Small intestine (tissue), 7 donors: ENCODE measurements around the gene EGFLAM. TPM values are rescaled to one million over a fixed set of nuclear protein-coding genes. Genes with fewer than 3 reads are reported as not detected.

Experiments
- DNase-seq, 2 donors: peaks; one replicate each; pipeline versions ENCODE4 v3.0.0 to v3.0.0-alpha.2; 2013
- FAIRE-seq: peaks from 2 replicates; lab custom pipeline; 2012; peaks lifted over from hg19 to GRCh38; lab: Jason Lieb, UNC
- H3K27ac ChIP-seq, 3 donors: one replicate each; pipeline ENCODE4 v1.5.1; 2013; ENCODE audit warnings: low read length in 2 of 3, mild to moderate bottlenecking in 2 of 3, control low read depth in 1 of 3, inconsistent platforms in 1 of 3, low read depth in 1 of 3, moderate library complexity in 1 of 3
- H3K27me3 ChIP-seq, 3 donors: one replicate each; pipeline ENCODE4 v1.6.1; 2013; ENCODE audit warnings: low read length in 3 of 3, inconsistent platforms in 1 of 3; ENCODE audit not compliant: control insufficient read depth in 3 of 3, insufficient read depth in 3 of 3
- H3K36me3 ChIP-seq, 3 donors: one replicate each; pipeline ENCODE4 v1.6.1; 2013; ENCODE audit warnings: low read length in 3 of 3, inconsistent platforms in 1 of 3, low read depth in 1 of 3, mild to moderate bottlenecking in 1 of 3, moderate library complexity in 1 of 3; ENCODE audit not compliant: control insufficient read depth in 3 of 3, insufficient read depth in 2 of 3
- H3K4me1 ChIP-seq, 3 donors: one replicate each; pipeline ENCODE4 v1.6.1; 2013; ENCODE audit warnings: low read length in 2 of 3, inconsistent platforms in 1 of 3, low read depth in 1 of 3, mild to moderate bottlenecking in 1 of 3, moderate library complexity in 1 of 3; ENCODE audit not compliant: control insufficient read depth in 3 of 3, insufficient read depth in 2 of 3
- H3K4me3 ChIP-seq, 3 donors: one replicate each; pipeline ENCODE4 v1.5.1; 2013; ENCODE audit warnings: low read length in 3 of 3, control low read depth in 1 of 3, inconsistent platforms in 1 of 3, low read depth in 1 of 3, mild to moderate bottlenecking in 1 of 3, moderate library complexity in 1 of 3
- H3K9me3 ChIP-seq, 2 donors: one replicate each; pipeline ENCODE4 v1.6.1; 2013; ENCODE audit warnings: low read depth in 1 of 2, low read length in 1 of 2; ENCODE audit not compliant: control insufficient read depth in 2 of 2, insufficient read depth in 1 of 2
- WGBS, 3 donors: extraction: QIAGEN DNeasy Blood & Tissue Kit; methylation state at CpG; one replicate each; pipeline ENCODE4 v1.1.7; 2013; 5-methylcytosine and 5-hydroxymethylcytosine counted together
- polyA plus RNA-seq, 4 donors: library from polyadenylated mRNA; stranded (reverse) in 3 of 4; unstranded in 1 of 4; fragments of 200-250 nt in 3 of 4; fragments of 120-200 nt in 1 of 4; gene quantifications; one replicate each; pipeline versions ENCODE4 v1.2.1 to v1.2.3, GENCODE V29; 2013
- donor health status: healthy with polysubstance abuse.
- donor health status: control.
- donor health status: control.
- donor health status: Bipolar disorder and iron deficiency.
- donor health status: healthy.

EGFLAM gene
- polyA plus RNA-seq, 4 donors: 0.54 to 1.9 (median 1.7) TPM; not detected in 1

DNA sequence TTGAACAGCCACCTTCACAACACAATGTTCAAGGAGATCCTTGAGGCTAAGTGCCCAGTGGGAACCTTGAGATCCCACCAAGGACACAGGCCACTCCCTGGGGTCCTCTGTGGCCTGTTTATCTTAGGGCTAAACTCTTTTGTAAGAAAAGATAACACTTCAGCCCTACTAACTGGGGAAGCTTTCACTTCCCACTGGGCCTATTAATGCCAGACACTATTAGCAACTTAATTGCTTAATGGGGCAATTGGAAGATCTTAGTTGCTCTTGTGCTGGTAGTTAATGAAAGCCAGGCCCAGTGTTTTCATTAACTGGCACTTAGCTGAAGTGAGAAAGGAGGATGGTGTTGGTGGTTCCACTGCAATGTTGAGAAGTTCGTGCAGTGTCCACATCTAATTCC is 117.1 kb downstream of the EGFLAM start:
- DNase-seq: no peak
- Histone ChIP-seq H3K27ac (no peak overlapping the region), H3K4me3 (no peak overlapping the region), H3K36me3 (no peaks in the 10 kb centered on the region), H3K9me3 (no peaks in the 10 kb centered on the region), H3K27me3 (peaks cover 0 to 9% (median 0%) of the 10 kb centered on the region in 3 donors), H3K4me1 (no peaks in the 10 kb centered on the region)
- FAIRE-seq: no peak
- 43 to 72% (median 62%) methylated on average over 1 of the region's 1 CpG for WGBS, 3 donors

DNA sequence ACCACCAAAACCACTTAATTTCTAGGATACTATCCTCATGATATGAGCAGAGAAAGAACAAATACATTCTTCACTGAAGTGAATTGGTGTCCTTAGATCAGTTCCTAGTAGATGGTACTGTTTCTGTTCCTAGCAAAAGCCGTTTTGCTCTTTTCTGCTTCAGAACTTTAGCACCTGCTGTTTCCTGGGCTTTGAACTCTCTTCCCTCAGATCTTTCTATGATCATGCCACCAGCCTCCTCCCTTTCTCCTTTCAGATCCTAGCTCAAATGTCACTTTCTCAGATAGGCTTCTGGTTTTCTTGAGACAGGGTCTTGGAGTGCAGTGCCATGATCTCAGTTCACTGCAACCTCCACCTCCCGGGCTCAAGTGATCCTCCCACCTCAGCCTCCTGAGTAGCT is 118.0 kb downstream of the EGFLAM start:
- 46 to 68% (median 56%) methylated on average over 2 of the region's 2 CpGs for WGBS, 3 donors
- Histone ChIP-seq H3K27me3 (peaks cover 0 to 9% (median 0%) of the 10 kb centered on the region in 3 donors), H3K36me3 (no peaks in the 10 kb centered on the region), H3K27ac (no peak overlapping the region), H3K4me1 (no peaks in the 10 kb centered on the region), H3K9me3 (no peaks in the 10 kb centered on the region), H3K4me3 (no peak overlapping the region)
- FAIRE-seq: no peak
- no peak for DNase-seq

DNA sequence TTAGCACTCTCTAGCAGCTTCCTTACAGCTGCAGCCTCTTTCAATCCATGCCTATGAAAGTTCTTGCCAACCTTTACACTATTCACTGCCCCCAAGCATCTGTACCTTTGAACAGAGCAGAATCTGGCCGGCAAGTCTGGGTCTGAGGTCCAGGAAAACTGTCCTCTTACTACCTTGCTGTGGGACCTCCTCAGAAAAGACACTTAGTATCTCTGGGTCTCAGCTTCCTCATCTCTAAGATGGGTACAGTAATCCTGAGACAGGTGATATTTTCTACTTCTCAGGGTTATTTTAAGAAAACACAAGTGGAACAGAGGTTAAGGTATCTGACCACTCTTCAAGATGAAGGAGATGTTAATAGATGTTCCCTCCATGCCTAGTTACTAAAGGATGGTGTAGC is 120.2 kb downstream of the EGFLAM start:
- Histone ChIP-seq H3K36me3 (no peaks in the 10 kb centered on the region), H3K9me3 (no peaks in the 10 kb centered on the region), H3K27me3 (peaks cover 0 to 9% (median 0%) of the 10 kb centered on the region in 3 donors), H3K4me3 (no peak overlapping the region), H3K4me1 (no peaks in the 10 kb centered on the region), H3K27ac (no peak overlapping the region)
- WGBS, 3 donors: 26 to 76% (median 29%) methylated on average over 1 of the region's 1 CpG
- FAIRE-seq (no peak), DNase-seq (no peak)

DNA sequence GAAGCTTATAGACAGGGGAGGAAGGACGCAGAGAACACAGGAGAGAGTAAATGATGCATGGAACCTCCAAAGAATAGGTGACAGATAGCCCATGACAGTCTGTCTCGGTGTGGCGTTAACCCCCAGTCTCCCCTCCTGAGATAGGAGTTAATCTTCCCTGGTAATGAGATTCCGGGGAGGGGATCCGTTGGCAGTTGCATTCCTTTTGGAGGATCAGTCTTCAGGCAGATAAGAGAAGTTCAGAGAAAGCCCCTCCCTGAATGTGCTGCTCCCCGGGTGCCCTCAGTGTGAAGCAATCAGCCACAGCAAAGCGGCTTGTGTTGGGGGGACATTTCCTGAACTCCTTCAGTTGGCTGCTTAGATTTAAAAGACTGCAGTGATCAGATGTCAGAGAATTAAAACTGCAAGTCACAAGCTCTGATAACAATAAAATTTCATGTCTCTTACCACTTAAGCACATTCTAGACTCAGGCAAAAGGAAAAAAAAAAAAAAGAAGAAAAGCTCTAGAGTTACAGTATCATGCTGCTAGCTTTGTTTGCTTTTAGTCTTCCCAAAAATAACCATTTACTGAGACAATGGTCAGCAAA is 121.1 kb downstream of the EGFLAM start:
- H3K4me3 ChIP-seq: no peak overlapping the region
- FAIRE-seq: no peak
- H3K9me3 ChIP-seq: no peaks in the 10 kb centered on the region
- H3K27me3 ChIP-seq: peaks cover 0 to 9% (median 0%) of the 10 kb centered on the region in 3 donors
- no peak for DNase-seq
- H3K36me3 ChIP-seq: no peaks in the 10 kb centered on the region
- H3K27ac ChIP-seq: no peak overlapping the region
- WGBS, 3 donors: 10 to 29% (median 18%) methylated on average over 7 of the region's 7 CpGs
- no peaks in the 10 kb centered on the region for H3K4me1 ChIP-seq

DNA sequence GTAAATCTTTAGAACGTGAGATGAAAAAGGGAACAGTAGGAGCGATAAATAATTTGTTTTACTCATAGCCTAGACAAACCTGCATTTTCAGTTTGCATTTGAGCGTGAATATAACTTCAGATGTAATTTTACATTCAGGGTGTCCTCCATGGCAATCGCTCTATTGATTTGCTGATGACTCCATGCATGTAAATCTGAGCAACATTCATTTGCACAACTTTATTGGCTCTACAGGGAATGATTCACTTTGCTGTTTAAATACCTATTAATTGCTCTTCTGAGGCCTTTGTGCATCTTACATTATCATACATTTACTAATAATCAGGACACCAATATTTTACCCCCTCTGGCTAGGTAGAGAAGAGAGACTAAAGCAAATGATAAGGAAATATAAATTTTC is 122.2 kb downstream of the EGFLAM start:
- H3K27me3 ChIP-seq: peaks cover 0 to 9% (median 0%) of the 10 kb centered on the region in 3 donors
- 74 to 83% (median 78%) methylated on average over 4 of the region's 4 CpGs for WGBS, 3 donors
- H3K9me3 ChIP-seq: no peaks in the 10 kb centered on the region
- FAIRE-seq (no peak), DNase-seq (no peak)
- no peaks in the 10 kb centered on the region for H3K36me3 ChIP-seq
- H3K4me1 ChIP-seq: no peaks in the 10 kb centered on the region
- H3K27ac ChIP-seq: no peak overlapping the region
- H3K4me3 ChIP-seq: no peak overlapping the region

DNA sequence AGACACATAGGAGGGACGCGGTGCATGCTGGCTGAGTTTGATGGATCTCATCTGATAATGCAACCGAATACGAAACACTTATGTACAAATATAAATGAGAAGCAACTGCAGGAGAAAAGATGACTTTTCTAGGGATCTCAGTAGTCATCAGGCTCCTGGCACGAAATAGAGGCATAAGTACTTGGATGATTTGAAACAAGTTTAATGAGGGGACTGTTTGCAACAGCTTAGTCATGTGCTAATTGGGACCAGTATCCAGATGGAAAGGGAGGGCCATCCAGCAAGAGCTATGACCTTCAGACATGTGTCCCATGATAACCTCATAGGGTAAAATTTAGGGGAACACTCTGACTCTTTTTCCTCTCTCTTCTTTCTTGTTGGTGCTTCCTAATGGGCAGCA is 123.0 kb downstream of the EGFLAM start:
- Histone ChIP-seq H3K9me3 (no peaks in the 10 kb centered on the region), H3K4me3 (no peak overlapping the region), H3K27ac (no peak overlapping the region), H3K4me1 (no peaks in the 10 kb centered on the region), H3K27me3 (peaks cover 0 to 9% (median 0%) of the 10 kb centered on the region in 3 donors), H3K36me3 (no peaks in the 10 kb centered on the region)
- FAIRE-seq: no peak
- 70 to 82% (median 76%) methylated on average over 5 of the region's 5 CpGs for WGBS, 3 donors
- no peak for DNase-seq

DNA sequence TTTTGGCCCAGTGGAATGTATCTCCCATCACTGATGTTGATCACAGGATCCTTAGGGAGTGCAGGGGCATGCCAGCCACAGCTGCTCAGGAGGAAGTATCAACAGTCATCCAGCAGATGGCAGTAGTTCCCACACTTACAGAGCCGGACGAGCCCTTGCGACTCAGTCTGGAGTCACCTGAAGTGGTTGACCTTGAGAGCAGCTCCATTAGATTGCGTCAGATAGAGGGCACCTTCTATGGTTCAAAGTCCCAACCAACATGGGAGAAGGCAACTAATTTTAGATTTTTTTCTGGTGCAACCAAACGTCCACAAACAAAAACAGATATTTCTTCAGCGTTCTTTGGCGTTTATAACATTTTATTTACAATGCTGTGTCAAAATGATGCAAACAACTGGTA is 124.5 kb downstream of the EGFLAM start:
- Histone ChIP-seq H3K4me1 (no peaks in the 10 kb centered on the region), H3K9me3 (no peaks in the 10 kb centered on the region), H3K36me3 (no peaks in the 10 kb centered on the region), H3K4me3 (no peak overlapping the region), H3K27ac (no peak overlapping the region), H3K27me3 (peaks cover 0 to 9% (median 0%) of the 10 kb centered on the region in 3 donors)
- FAIRE-seq (no peak), DNase-seq (peak; percentile 56 to 70)
- WGBS, 3 donors: 25 to 31% (median 27%) methylated on average over 7 of the region's 7 CpGs

DNA sequence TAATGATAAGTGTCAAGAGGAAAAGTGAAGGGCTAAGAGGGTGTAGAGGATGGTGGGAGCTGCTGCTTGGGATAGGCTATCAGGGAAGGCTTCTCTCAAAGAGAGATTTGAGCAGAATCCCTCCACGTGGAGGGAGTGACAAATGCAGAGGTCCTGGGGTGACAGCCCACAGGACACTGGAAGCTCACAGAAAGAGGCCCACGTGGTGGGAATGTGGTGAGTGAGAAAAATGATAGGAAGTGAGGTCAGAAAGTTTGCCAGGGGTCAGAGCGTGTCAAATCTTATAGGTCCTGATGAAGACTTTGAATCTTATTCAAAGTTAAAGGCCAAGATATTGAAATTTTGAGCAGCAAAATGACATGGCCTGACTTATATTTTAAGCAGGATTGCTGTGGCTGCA is 125.3 kb downstream of the EGFLAM start:
- Histone ChIP-seq H3K27ac (no peak overlapping the region), H3K4me1 (no peaks in the 10 kb centered on the region), H3K27me3 (peaks cover 0 to 8% (median 0%) of the 10 kb centered on the region in 3 donors), H3K4me3 (no peak overlapping the region), H3K36me3 (no peaks in the 10 kb centered on the region), H3K9me3 (no peaks in the 10 kb centered on the region)
- no peak for FAIRE-seq
- 45 to 54% (median 48%) methylated on average over 3 of the region's 3 CpGs for WGBS, 3 donors
- DNase-seq: no peak

DNA sequence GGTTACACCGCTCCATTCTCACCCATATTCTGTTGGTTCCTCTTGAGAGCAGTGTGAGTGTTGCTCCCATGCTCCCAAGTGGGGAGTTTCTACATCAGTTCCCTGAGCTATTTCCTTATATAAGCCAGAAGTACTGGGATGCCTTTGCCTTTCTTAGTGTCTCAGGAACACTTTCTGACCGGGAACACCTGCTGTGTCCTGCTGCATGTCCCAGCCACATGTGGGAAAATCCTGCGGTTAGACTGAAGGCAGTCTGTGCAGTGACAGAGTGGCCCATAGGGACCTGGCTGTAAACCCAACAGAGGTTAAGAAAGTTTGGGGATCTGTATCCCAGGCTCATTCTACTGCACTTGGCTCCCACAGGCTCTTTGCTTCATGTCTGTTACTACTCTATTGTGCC is 126.0 kb downstream of the EGFLAM start:
- no peaks in the 10 kb centered on the region for H3K9me3 ChIP-seq
- no peaks in the 10 kb centered on the region for H3K36me3 ChIP-seq
- FAIRE-seq (no peak), DNase-seq (no peak)
- H3K27me3 ChIP-seq: peaks cover 0 to 1% (median 0%) of the 10 kb centered on the region in 3 donors
- H3K4me1 ChIP-seq: no peaks in the 10 kb centered on the region
- WGBS, 3 donors: 75 to 80% (median 75%) methylated on average over 3 of the region's 3 CpGs
- H3K4me3 ChIP-seq: no peak overlapping the region
- H3K27ac ChIP-seq: no peak overlapping the region
